WTC11 (cell line): ENCODE measurements around the gene NRSN2. TPM values are rescaled to one million over a fixed set of nuclear protein-coding genes. Genes with fewer than 3 reads are reported as not detected.

Source experiments
- ATAC-seq: fragments of 200-7000 bp; cut with Tn5 transposase; 2 replicates; pipeline ENCODE4 v1.10.0; 2021; ENCODE audit warnings: mild to moderate bottlenecking, moderate library complexity
- CTCF ChIA-PET: fragments of 300-600 bp; sonication (Branson Sonifier 250); formaldehyde crosslinking; loops from one replicate; lab custom pipeline; 2021; ENCODE audit warnings: antibody characterized with exemption; lab: Charles Lee
- POLR2A ChIA-PET: fragments of 350-600 bp; sonication (Branson Sonifier 250); formaldehyde crosslinking; loops from one replicate; lab custom pipeline; 2021; ENCODE audit warnings: antibody characterized with exemption; lab: Charles Lee
- DNase-seq: peaks from one replicate; pipeline ENCODE4 v3.0.0; 2021; ENCODE audit warnings: low spot score
- H3K27ac Mint-ChIP-seq: 2 replicates; pipeline ENCODE4 v1.8.0; 2021; ENCODE audit warnings: mixed read lengths
- H3K27me3 Mint-ChIP-seq: 2 replicates; pipeline ENCODE4 v1.8.0; 2021; ENCODE audit warnings: low read depth, mild to moderate bottlenecking, moderate library complexity, mixed read lengths
- H3K36me3 Mint-ChIP-seq: 2 replicates; pipeline ENCODE4 v1.8.0; 2021; ENCODE audit warnings: mixed read lengths
- H3K4me1 Mint-ChIP-seq: 2 replicates; pipeline ENCODE4 v1.8.0; 2022; ENCODE audit warnings: mixed read lengths
- H3K4me3 Mint-ChIP-seq: 2 replicates; pipeline ENCODE4 v1.8.0; 2021; ENCODE audit warnings: mild to moderate bottlenecking, moderate library complexity, mixed read lengths
- H3K9me3 Mint-ChIP-seq: 2 replicates; pipeline ENCODE4 v1.8.0; 2021; ENCODE audit warnings: mixed read lengths
- ARID4B ChIP-seq: sonication (generic); formaldehyde crosslinking; IDR thresholded peaks from 2 replicates; pipeline ENCODE4 v1.8.0; 2023; ENCODE audit warnings: missing genetic modification reagents, mild to moderate bottlenecking, borderline replicate concordance
- EMX1 ChIP-seq: fragments of 250-450 bp; sonication (Bioruptor Pico); IDR thresholded peaks from 2 replicates; pipeline ENCODE4 v1.8.0; 2021; ENCODE audit warnings: mild to moderate bottlenecking
- ETV6 ChIP-seq: sonication (generic); formaldehyde crosslinking; IDR thresholded peaks from 2 replicates; pipeline ENCODE4 v1.8.1; 2022; ENCODE audit warnings: mild to moderate bottlenecking, missing genetic modification reagents
- FOXJ3 ChIP-seq: sonication (generic); formaldehyde crosslinking; IDR thresholded peaks from 2 replicates; pipeline ENCODE4 v1.9.0; 2021; ENCODE audit warnings: missing genetic modification reagents, mild to moderate bottlenecking, borderline replicate concordance
- FOXP1 ChIP-seq: sonication (generic); formaldehyde crosslinking; IDR thresholded peaks from 2 replicates; pipeline ENCODE4 v1.8.0; 2022; ENCODE audit warnings: missing genetic modification reagents, mild to moderate bottlenecking, moderate library complexity, borderline replicate concordance
- FOXP4 ChIP-seq: sonication (generic); formaldehyde crosslinking; IDR thresholded peaks from 2 replicates; pipeline ENCODE4 v1.8.0; 2022; ENCODE audit warnings: mild to moderate bottlenecking, missing genetic modification reagents
- IRF2 ChIP-seq: sonication (generic); formaldehyde crosslinking; IDR thresholded peaks from 2 replicates; pipeline ENCODE4 v1.8.0; 2022; ENCODE audit warnings: low read depth, missing genetic modification reagents, borderline replicate concordance
- JUN ChIP-seq: sonication (generic); formaldehyde crosslinking; IDR thresholded peaks from 2 replicates; pipeline ENCODE4 v1.8.0; 2023; ENCODE audit warnings: mild to moderate bottlenecking, missing genetic modification reagents
- MAX ChIP-seq: sonication (generic); formaldehyde crosslinking; IDR thresholded peaks from 2 replicates; pipeline ENCODE4 v1.8.0; 2022; ENCODE audit warnings: mild to moderate bottlenecking, missing genetic modification reagents
- MYBL2 ChIP-seq: sonication (generic); formaldehyde crosslinking; IDR thresholded peaks from 2 replicates; pipeline ENCODE4 v1.8.1; 2023; ENCODE audit warnings: mild to moderate bottlenecking, moderate library complexity, missing genetic modification reagents
- NFATC4 ChIP-seq: fragments of 250-450 bp; sonication (Bioruptor Pico); IDR thresholded peaks from 2 replicates; pipeline ENCODE4 v1.9.0; 2021; ENCODE audit warnings: mild to moderate bottlenecking
- NR2C2 ChIP-seq: sonication (generic); formaldehyde crosslinking; IDR thresholded peaks from 2 replicates; pipeline ENCODE4 v1.8.0; 2022; ENCODE audit warnings: mild to moderate bottlenecking, missing genetic modification reagents
- RELA ChIP-seq: sonication (generic); formaldehyde crosslinking; IDR thresholded peaks from 2 replicates; pipeline ENCODE4 v1.8.1; 2022; ENCODE audit warnings: missing genetic modification reagents, mild to moderate bottlenecking, borderline replicate concordance
- STAT6 ChIP-seq: sonication (generic); formaldehyde crosslinking; conservative IDR thresholded peaks from 2 replicates; pipeline ENCODE4 v1.8.1; 2023; ENCODE audit warnings: mild to moderate bottlenecking, low read depth, missing genetic modification reagents, moderate library complexity
- TEAD4 ChIP-seq: sonication (generic); formaldehyde crosslinking; IDR thresholded peaks from 2 replicates; pipeline ENCODE4 v1.8.0; 2022; ENCODE audit warnings: mild to moderate bottlenecking, missing genetic modification reagents
- ZNF121 ChIP-seq: sonication (generic); formaldehyde crosslinking; IDR thresholded peaks from 2 replicates; pipeline ENCODE4 v1.8.0; 2023; ENCODE audit warnings: missing genetic modification reagents
- ZNF219 ChIP-seq: sonication (generic); formaldehyde crosslinking; IDR thresholded peaks from 2 replicates; pipeline ENCODE4 v1.8.0; 2023; ENCODE audit warnings: missing genetic modification reagents, mild to moderate bottlenecking, borderline replicate concordance
- total RNA-seq: library from RNA; stranded (reverse); gene quantifications from 3 replicates; pipeline ENCODE4 v1.2.3, GENCODE V29; 2021
- TF ChIP-seq, protein P1 (sequence below): fragments of 250-450 bp; sonication (Bioruptor Pico); IDR thresholded peaks from 2 replicates; pipeline ENCODE4 v2.1.2; 2022; ENCODE audit warnings: mild to moderate bottlenecking, moderate library complexity
- TF ChIP-seq, protein P2 (sequence below): fragments of 200-600 bp; IDR thresholded peaks from 2 replicates; pipeline ENCODE4 v1.8.0; 2022; ENCODE audit warnings: antibody characterized with exemption
- TF ChIP-seq, protein P3 (sequence below): sonication (generic); formaldehyde crosslinking; IDR thresholded peaks from 2 replicates; pipeline ENCODE4 v1.8.1; 2022; ENCODE audit warnings: mild to moderate bottlenecking, missing genetic modification reagents, moderate library complexity, borderline replicate concordance
- TF ChIP-seq, protein P4 (sequence below): sonication (generic); formaldehyde crosslinking; conservative IDR thresholded peaks from 2 replicates; pipeline ENCODE4 v1.8.1; 2022; ENCODE audit warnings: mild to moderate bottlenecking, missing genetic modification reagents
- TF ChIP-seq, protein P5 (sequence below): sonication (generic); formaldehyde crosslinking; IDR thresholded peaks from 2 replicates; pipeline ENCODE4 v1.8.1; 2022; ENCODE audit warnings: mild to moderate bottlenecking, moderate library complexity, missing genetic modification reagents

Gene NRSN2
- total RNA-seq, 1 experiment from 2014 or later, result 23.0 TPM

DNA sequence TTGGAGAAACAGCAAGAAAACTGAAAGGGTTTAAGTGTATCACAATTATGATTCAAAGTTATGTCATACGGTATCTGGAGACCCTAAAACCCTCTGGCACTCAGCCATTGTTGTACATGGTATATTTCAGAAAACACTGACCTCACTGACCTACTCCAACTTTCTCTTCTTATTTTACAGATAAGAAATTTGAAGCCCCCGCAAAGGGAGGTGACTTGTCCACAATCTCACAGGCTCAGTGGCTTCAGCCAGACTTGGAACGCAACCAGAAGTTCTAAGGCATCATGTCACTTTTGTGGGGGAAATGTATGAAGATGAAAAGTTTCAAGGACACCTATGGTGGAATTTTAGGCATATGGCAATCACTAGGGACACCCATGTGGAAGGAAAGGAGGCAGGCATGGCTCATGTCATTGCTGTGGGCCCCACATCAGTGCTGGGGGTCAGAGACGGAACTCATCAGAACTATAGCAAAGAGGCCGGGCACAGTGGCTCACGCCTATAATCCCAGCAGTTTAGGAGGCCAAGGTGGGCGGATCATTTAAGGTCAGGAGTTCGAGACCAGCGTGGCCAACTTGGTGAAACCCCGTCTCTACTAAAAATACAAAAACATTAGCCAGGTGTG lies 28.5 kb downstream of the NRSN2 start (continued):
- no peak for TF ChIP-seq ARID4B (CRISPR knock-in tag)
- TF ChIP-seq, protein P1, sequence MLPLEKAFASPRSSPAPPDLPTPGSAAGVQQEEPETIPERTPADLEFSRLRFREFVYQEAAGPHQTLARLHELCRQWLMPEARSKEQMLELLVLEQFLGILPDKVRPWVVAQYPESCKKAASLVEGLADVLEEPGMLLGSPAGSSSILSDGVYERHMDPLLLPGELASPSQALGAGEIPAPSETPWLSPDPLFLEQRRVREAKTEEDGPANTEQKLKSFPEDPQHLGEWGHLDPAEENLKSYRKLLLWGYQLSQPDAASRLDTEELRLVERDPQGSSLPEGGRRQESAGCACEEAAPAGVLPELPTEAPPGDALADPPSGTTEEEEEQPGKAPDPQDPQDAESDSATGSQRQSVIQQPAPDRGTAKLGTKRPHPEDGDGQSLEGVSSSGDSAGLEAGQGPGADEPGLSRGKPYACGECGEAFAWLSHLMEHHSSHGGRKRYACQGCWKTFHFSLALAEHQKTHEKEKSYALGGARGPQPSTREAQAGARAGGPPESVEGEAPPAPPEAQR (CRISPR knock-in tag), result no peak
- no peak for TF ChIP-seq JUN (CRISPR knock-in tag)
- no peak for TF ChIP-seq IRF2
- TF ChIP-seq NFATC4, result no peak
- no peak for TF ChIP-seq TEAD4
- TF ChIP-seq ZNF121, result no peak
- TF ChIP-seq STAT6, result no peak
- TF ChIP-seq, protein P2, sequence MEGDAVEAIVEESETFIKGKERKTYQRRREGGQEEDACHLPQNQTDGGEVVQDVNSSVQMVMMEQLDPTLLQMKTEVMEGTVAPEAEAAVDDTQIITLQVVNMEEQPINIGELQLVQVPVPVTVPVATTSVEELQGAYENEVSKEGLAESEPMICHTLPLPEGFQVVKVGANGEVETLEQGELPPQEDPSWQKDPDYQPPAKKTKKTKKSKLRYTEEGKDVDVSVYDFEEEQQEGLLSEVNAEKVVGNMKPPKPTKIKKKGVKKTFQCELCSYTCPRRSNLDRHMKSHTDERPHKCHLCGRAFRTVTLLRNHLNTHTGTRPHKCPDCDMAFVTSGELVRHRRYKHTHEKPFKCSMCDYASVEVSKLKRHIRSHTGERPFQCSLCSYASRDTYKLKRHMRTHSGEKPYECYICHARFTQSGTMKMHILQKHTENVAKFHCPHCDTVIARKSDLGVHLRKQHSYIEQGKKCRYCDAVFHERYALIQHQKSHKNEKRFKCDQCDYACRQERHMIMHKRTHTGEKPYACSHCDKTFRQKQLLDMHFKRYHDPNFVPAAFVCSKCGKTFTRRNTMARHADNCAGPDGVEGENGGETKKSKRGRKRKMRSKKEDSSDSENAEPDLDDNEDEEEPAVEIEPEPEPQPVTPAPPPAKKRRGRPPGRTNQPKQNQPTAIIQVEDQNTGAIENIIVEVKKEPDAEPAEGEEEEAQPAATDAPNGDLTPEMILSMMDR, result no peak

GRCh38 chr20:376089-376488 lies 29.2 kb downstream of the NRSN2 start:
- Mint-ChIP-seq H3K4me3 (no peak overlapping the region), H3K4me1 (peaks cover 16% of the 10 kb centered on the region), H3K9me3 (no peaks in the 10 kb centered on the region), H3K36me3 (no peaks in the 10 kb centered on the region), H3K27me3 (peaks cover 14% of the 10 kb centered on the region), H3K27ac (no peak overlapping the region)
- ChIA-PET POLR2A (no interaction called here), CTCF (no interaction called here)
- ATAC-seq, result no peak
- DNase-seq, result no peak
- no peak for TF ChIP-seq ZNF219 (CRISPR knock-in tag)
- no peak for TF ChIP-seq ETV6
- TF ChIP-seq, protein P3, sequence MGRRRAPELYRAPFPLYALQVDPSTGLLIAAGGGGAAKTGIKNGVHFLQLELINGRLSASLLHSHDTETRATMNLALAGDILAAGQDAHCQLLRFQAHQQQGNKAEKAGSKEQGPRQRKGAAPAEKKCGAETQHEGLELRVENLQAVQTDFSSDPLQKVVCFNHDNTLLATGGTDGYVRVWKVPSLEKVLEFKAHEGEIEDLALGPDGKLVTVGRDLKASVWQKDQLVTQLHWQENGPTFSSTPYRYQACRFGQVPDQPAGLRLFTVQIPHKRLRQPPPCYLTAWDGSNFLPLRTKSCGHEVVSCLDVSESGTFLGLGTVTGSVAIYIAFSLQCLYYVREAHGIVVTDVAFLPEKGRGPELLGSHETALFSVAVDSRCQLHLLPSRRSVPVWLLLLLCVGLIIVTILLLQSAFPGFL, result no peak
- TF ChIP-seq, protein P4, sequence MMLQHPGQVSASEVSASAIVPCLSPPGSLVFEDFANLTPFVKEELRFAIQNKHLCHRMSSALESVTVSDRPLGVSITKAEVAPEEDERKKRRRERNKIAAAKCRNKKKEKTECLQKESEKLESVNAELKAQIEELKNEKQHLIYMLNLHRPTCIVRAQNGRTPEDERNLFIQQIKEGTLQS (CRISPR knock-in tag), result no peak
- TF ChIP-seq NR2C2 (CRISPR knock-in tag), result no peak
- TF ChIP-seq NFATC4, result no peak
- no peak for TF ChIP-seq RELA (CRISPR knock-in tag)
- TF ChIP-seq EMX1, result no peak
- no peak for TF ChIP-seq MAX
- TF ChIP-seq FOXJ3 (CRISPR knock-in tag), result no peak
- no peak for TF ChIP-seq FOXP1 (CRISPR knock-in tag)
- TF ChIP-seq FOXP4, result no peak
- TF ChIP-seq MYBL2 (CRISPR knock-in tag), result no peak
- TF ChIP-seq, protein P5, sequence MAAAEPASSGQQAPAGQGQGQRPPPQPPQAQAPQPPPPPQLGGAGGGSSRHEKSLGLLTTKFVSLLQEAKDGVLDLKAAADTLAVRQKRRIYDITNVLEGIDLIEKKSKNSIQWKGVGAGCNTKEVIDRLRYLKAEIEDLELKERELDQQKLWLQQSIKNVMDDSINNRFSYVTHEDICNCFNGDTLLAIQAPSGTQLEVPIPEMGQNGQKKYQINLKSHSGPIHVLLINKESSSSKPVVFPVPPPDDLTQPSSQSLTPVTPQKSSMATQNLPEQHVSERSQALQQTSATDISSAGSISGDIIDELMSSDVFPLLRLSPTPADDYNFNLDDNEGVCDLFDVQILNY (CRISPR knock-in tag), result no peak
